Cardiac fibroblast (primary cell): ENCODE data around the gene IDH3G.

ENCODE experiments used
- DNase-seq, 2 donors: peaks; one replicate each; pipeline versions ENCODE4 v3.0.0 to v3.0.0-alpha.2; 2010; ENCODE audit warnings: low read depth in 2 of 2
- H3K4me3 ChIP-seq, 2 donors: replicated peaks in 1 of 2; 1 replicate in 1 of 2; 2 replicates in 1 of 2; pipeline ENCODE4 v1.5.1; 2011; ENCODE audit warnings: low read depth in 2 of 2, low read length in 2 of 2, mild to moderate bottlenecking in 2 of 2, moderate library complexity in 1 of 2
- CTCF ChIP-seq: IDR thresholded peaks from one replicate; pipeline ENCODE4 v1.5.1; 2011; ENCODE audit warnings: low read depth, mild to moderate bottlenecking, low read length, inconsistent platforms

The IDH3G gene

GRCh38 chrX:153778181-153778580 is 16.0 kb downstream of the IDH3G start:
- no peak for TF ChIP-seq CTCF
- no peak for DNase-seq
- H3K4me3 ChIP-seq, result no peak overlapping the region

- no peak for TF ChIP-seq CTCF
- H3K4me3 ChIP-seq, result no peak overlapping the region
- no peak for DNase-seq
These were observed 16.7 kb downstream of the IDH3G start for GRCh38 chrX:153777261-153778090.

GRCh38 chrX:153776611-153777045 is 17.5 kb downstream of the IDH3G start:
- DNase-seq, result no peak
- no peak for TF ChIP-seq CTCF
- H3K4me3 ChIP-seq, result no peak overlapping the region

- DNase-seq, result no peak
- TF ChIP-seq CTCF, result no peak
- no peak overlapping the region for H3K4me3 ChIP-seq
These were observed 18.0 kb downstream of the IDH3G start for GRCh38 chrX:153776120-153776599.

GRCh38 chrX:153775293-153776119 is 18.7 kb downstream of the IDH3G start:
- no peak for DNase-seq
- TF ChIP-seq CTCF, result no peak
- no peak overlapping the region for H3K4me3 ChIP-seq

- TF ChIP-seq CTCF, result no peak
- H3K4me3 ChIP-seq, result no peak overlapping the region
- DNase-seq, result no peak
These were observed 19.4 kb downstream of the IDH3G start for GRCh38 chrX:153774576-153775292.
